Measurements from ENCODE around the gene FLT1.
A peak's percentile ranks its signal among the peaks of the same experiment; 100 is the strongest.

FLT1 gene

GRCh38 chr13:28338006-28338574, 156.8 kb downstream of the FLT1 start:
- no peak for DNase-seq

GRCh38 chr13:28337166-28338005, 157.5 kb downstream of the FLT1 start:
- DNase-seq = no peak

GRCh38 chr13:28336193-28336657, 158.7 kb downstream of the FLT1 start:
- no peak for DNase-seq

- DNase-seq = no peak
Measured at GRCh38 chr13:28333204-28333881, 161.6 kb downstream of the FLT1 start.

GRCh38 chr13:28329395-28330158, 165.4 kb downstream of the FLT1 start:
- DNase-seq = no peak

GRCh38 chr13:28328271-28328607, 166.7 kb downstream of the FLT1 start:
- DNase-seq = no peak

GRCh38 chr13:28327373-28328270, 167.3 kb downstream of the FLT1 start:
- DNase-seq = no peak

- DNase-seq = no peak
Measured at GRCh38 chr13:28326056-28326455, 168.9 kb downstream of the FLT1 start.

- no peak for DNase-seq
Measured at GRCh38 chr13:28325022-28325421, 169.9 kb downstream of the FLT1 start.

GRCh38 chr13:28324181-28324789, 170.6 kb downstream of the FLT1 start:
- DNase-seq = peak; percentile 65

GRCh38 chr13:28322256-28322905, 172.5 kb downstream of the FLT1 start:
- no peak for DNase-seq

- no peak for DNase-seq
Measured at GRCh38 chr13:28321756-28322155, 173.2 kb downstream of the FLT1 start.

- DNase-seq = no peak
Measured at GRCh38 chr13:28320884-28321574, 173.9 kb downstream of the FLT1 start.

GRCh38 chr13:28320209-28320608, 174.7 kb downstream of the FLT1 start:
- no peak for DNase-seq

GRCh38 chr13:28319528-28319927, 175.4 kb downstream of the FLT1 start:
- DNase-seq = no peak

- no peak for DNase-seq
Measured at GRCh38 chr13:28318496-28318895, 176.4 kb downstream of the FLT1 start.

GRCh38 chr13:28316836-28317235, 178.1 kb downstream of the FLT1 start:
- DNase-seq = no peak

GRCh38 chr13:28316129-28316528, 178.8 kb downstream of the FLT1 start:
- no peak for DNase-seq

GRCh38 chr13:28314879-28315278, 180.0 kb downstream of the FLT1 start:
- no peak for DNase-seq

- DNase-seq = peak; percentile 38
Measured at GRCh38 chr13:28313579-28313978, 181.3 kb downstream of the FLT1 start.

GRCh38 chr13:28306325-28306724, 188.6 kb downstream of the FLT1 start:
- no peak for DNase-seq
